Measurements from ENCODE around the gene RAI1.

GRCh38 chr17:17826942-17827785 is 145.9 kb downstream of the RAI1 start:
- TF ChIP-seq SRF (IDR thresholded peaks at IDR 0.05; ENCODE audit: low read depth in 2 of 2, low read length in 2 of 2): no peak
- no peak for TF ChIP-seq NR2F1 (conservative IDR thresholded peaks at IDR 0.05)
- TF ChIP-seq POLR2AphosphoS5 (IDR thresholded peaks at IDR 0.05; ENCODE audit: low read length): no peak
